Upper lobe of right lung (tissue), 1 donor: Measurements from ENCODE around the gene DCAF6. TPM values are rescaled to one million over a fixed set of nuclear protein-coding genes. Genes with fewer than 3 reads are reported as not detected.

Experiments used
- ATAC-seq: fragments of 200-7000 bp; cut with Tn5 transposase; one replicate; pipeline ENCODE4 v1.9.1; 2020; ENCODE audit warnings: mild to moderate bottlenecking, moderate library complexity
- DNase-seq: peaks from one replicate; pipeline ENCODE4 v3.0.0-alpha.2; 2020
- H3K27ac ChIP-seq: fragments of 200-600 bp; one replicate; pipeline ENCODE4 v1.8.0; 2022
- H3K27me3 ChIP-seq: fragments of 200-600 bp; one replicate; pipeline ENCODE4 v1.8.0; 2022; ENCODE audit warnings: mild to moderate bottlenecking
- H3K36me3 ChIP-seq: fragments of 200-600 bp; one replicate; pipeline ENCODE4 v1.8.0; 2022
- H3K4me1 ChIP-seq: fragments of 200-600 bp; one replicate; pipeline ENCODE4 v1.8.0; 2022
- H3K4me3 ChIP-seq: fragments of 200-600 bp; one replicate; pipeline ENCODE4 v1.8.0; 2022; ENCODE audit warnings: mild to moderate bottlenecking
- H3K9me3 ChIP-seq: fragments of 200-600 bp; one replicate; pipeline ENCODE4 v1.8.0; 2022
- intact Hi-C: fragments of 100-400 bp; cut with DNase I; formaldehyde crosslinking; loops from one replicate; pipeline ENCODE4 v1.11.0; 2022
- microRNA-seq: library from miRNA; unstranded; fragments of <30 nt; microRNA quantifications from one replicate; pipeline ENCODE4 v1.2.0, GENCODE V29; 2020; ENCODE audit warnings: borderline microRNAs expressed
- total RNA-seq: library from RNA; stranded (reverse); fragmentation: NEBNext Ultra II Directional; extraction: Animal tissue kit (Norgen Biotek cat#: 25700); gene quantifications from one replicate; pipeline ENCODE4 v1.2.1, GENCODE V29; 2021
- TF ChIP-seq, protein P1 (sequence below): fragments of 200-600 bp; IDR thresholded peaks from one replicate; pipeline ENCODE4 v1.8.0; 2022; ENCODE audit warnings: antibody characterized with exemption
- donor health status: DM: no; HTN: yes; CAD: no; lungs with severe emphysema.

Gene DCAF6
- total RNA-seq, 1 donor from 2014 or later = 49.9 TPM

DNA sequence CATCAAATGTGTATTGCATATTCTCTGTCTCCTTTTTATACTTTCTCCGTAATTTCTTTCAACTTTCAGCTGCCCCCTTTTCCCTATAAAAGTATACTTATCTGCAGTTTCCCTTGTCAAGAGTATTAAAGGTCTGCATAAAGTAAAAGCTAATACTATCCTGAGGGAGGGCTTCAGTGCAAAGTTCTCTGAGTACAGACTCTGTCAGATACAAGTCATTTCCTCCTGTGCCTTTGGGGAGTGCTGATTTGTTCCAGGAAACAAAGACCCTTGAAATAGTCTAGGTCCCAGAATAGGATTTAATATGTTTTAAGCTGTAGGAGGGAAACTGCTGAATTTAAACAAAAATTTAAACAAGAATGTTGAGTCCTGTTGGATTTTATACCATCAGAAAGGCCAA, 188.6 kb downstream of the DCAF6 start:
- no peaks in the 10 kb centered on the region for H3K4me1 ChIP-seq
- no peak for ATAC-seq
- intact Hi-C loops = no loop called here
- no peaks in the 10 kb centered on the region for H3K9me3 ChIP-seq
- H3K36me3 ChIP-seq = no peaks in the 10 kb centered on the region
- H3K27me3 ChIP-seq = no peaks in the 10 kb centered on the region
- H3K27ac ChIP-seq = no peak overlapping the region
- no peak overlapping the region for H3K4me3 ChIP-seq
- TF ChIP-seq, protein P1, sequence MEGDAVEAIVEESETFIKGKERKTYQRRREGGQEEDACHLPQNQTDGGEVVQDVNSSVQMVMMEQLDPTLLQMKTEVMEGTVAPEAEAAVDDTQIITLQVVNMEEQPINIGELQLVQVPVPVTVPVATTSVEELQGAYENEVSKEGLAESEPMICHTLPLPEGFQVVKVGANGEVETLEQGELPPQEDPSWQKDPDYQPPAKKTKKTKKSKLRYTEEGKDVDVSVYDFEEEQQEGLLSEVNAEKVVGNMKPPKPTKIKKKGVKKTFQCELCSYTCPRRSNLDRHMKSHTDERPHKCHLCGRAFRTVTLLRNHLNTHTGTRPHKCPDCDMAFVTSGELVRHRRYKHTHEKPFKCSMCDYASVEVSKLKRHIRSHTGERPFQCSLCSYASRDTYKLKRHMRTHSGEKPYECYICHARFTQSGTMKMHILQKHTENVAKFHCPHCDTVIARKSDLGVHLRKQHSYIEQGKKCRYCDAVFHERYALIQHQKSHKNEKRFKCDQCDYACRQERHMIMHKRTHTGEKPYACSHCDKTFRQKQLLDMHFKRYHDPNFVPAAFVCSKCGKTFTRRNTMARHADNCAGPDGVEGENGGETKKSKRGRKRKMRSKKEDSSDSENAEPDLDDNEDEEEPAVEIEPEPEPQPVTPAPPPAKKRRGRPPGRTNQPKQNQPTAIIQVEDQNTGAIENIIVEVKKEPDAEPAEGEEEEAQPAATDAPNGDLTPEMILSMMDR = no peak
- DNase-seq = no peak

Small RNAs within 50 kb of the gene (microRNA-seq; reads per million reads assigned to microRNA genes)
- gene MIR1255B2 = not detected

Other genes with a start within 250 kb of the DCAF6 start
- 85.2 TPM for gene MPZL1, start 214.7 kb upstream of the DCAF6 start, total RNA-seq
- gene ADCY10, start 22.5 kb upstream of the DCAF6 start, total RNA-seq = 0.29 TPM
- 40.5 TPM for gene MPC2, start 389 bp downstream of the DCAF6 start, total RNA-seq
- 14.5 TPM for gene GPR161, start 200.2 kb downstream of the DCAF6 start, total RNA-seq
- gene TIPRL, start 242.3 kb downstream of the DCAF6 start, total RNA-seq = 26.9 TPM